Right lobe of liver (tissue), 4 donors: Measurements from ENCODE around the gene CEP192.

Experiments
- CTCF ChIP-seq, 4 donors: fragments of 200-600 bp in 3 of 4; fragments of 450-650 bp in 1 of 4; IDR thresholded peaks; one replicate each; pipeline versions ENCODE4 v1.5.1 to v1.8.0; 2016 to 2022; ENCODE audit warnings: antibody characterized with exemption in 4 of 4, mild to moderate bottlenecking in 2 of 4
- POLR2A ChIP-seq: fragments of 450-650 bp; IDR thresholded peaks from one replicate; pipeline ENCODE4 v1.6.1; 2017; ENCODE audit warnings: antibody characterized with exemption, mild to moderate bottlenecking
- donor health status: DM: no; HTN: no; CAD: no.
- donor health status: DM: no; HTN: no; CAD: no.
- donor health status: DM: no; HTN: yes; CAD: no.

GRCh38 chr18:13101659-13102197 lies 110.6 kb downstream of the CEP192 start:
- TF ChIP-seq POLR2A (no peak), CTCF (IDR thresholded peaks at IDR 0.05) (no peak)
